ENCODE measurements around the gene OR4D2.
A peak's percentile ranks its signal among the peaks of the same experiment; 100 is the strongest.

The OR4D2 gene

DNA sequence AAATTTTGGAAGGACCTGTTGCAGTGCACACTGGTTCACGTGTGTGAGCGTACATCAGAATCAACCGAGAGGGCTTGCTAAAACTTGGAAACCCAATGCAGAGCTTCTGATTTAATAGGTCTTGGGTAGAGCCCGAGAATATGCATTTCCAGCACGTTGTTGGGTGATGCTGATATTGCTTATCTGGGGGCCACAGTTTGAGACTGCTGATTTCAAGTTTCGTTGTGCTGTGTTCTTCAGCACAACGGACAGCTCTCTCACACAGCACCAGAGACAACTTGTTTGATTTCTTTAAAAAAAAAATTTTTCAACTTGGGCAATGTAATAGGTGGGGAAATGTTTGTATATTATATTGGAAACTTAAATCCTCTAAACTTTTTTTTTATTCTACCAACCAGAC, 9.4 kb downstream of the OR4D2 start:
- DNase-seq, result no peak

GRCh38 chr17:58181796-58182195, 15.0 kb downstream of the OR4D2 start:
- DNase-seq, result no peak

- no peak for DNase-seq
Observed at GRCh38 chr17:58183514-58183913, 16.7 kb downstream of the OR4D2 start.

GRCh38 chr17:58184308-58184985, 17.7 kb downstream of the OR4D2 start:
- DNase-seq, result no peak

DNA sequence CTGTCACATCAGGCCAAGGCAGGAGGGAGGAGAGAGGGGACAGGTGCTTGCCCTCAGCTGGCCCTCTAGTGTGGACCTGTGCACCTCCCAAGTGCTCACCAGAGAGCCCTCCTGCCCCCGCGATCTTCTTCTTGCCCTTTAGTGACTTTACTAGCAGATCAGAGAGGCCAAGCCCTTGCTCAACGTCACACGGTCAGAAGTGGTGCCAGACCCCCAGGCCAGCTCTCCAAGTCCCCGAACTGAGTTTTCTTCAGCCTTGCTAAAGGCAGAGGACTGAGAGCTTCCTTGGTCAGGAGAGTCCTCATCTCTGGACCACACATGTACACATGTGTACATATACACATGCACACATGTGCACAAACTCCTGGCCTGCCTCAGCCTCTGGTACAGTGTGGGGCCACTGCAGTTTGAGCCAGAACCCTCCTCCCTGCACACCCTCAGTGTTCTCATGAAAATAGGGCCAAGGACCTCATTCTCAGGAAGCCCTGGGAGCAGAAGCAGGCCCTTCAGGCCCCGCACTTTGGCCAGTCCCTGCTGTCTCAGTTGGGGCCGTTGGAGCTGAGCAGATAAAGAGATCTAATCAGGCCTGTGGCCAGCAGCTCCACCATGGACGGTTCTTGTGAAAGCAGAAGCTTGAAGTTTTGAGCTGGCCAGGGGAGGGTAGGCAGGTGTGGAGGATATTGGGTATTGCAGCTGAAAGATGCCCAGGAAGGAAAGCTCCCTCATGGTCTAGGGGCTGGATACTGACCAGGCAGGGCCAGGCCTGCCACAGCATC, 18.4 kb downstream of the OR4D2 start:
- DNase-seq, result no peak

GRCh38 chr17:58186591-58186990, 19.8 kb downstream of the OR4D2 start:
- no peak for DNase-seq

GRCh38 chr17:58187063-58187462, 20.3 kb downstream of the OR4D2 start:
- DNase-seq, result no peak

GRCh38 chr17:58187675-58188074, 20.9 kb downstream of the OR4D2 start:
- DNase-seq, result no peak

GRCh38 chr17:58189436-58190146, 22.8 kb downstream of the OR4D2 start:
- no peak for DNase-seq

DNA sequence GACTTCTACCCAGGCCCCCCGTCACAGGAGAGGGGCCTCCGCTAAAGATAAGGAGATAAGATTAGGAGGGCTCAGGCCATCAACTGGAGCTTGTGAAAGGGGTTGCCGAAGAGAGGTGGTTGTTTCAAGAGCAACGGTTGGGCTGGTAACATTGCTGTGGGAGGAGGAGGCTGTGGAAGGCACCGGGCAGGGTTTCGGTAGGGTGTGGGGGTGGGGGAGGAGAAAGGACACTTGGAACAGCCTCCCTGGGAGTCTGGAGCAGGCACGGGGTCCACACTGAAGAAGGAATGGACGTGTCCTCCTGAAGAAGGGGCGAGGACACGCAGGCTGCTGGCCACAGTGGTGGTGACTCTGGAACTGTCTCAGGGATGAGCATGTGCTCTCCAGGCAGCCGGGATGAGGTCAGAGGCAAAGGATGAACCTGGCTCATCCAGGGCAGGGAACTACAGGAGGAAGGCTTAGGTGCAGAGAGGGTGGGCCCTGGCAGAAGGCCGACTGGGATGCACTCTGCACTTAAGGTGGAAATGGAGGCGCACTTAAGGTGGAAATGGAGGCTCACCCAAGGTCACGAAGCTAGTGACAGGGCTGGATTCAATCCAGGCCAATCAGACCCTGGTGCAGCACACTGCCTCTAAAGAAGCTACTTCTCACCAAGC, 24.6 kb downstream of the OR4D2 start:
- no peak for DNase-seq

- DNase-seq, result no peak
Observed at GRCh38 chr17:58192612-58193011, 25.8 kb downstream of the OR4D2 start, which contains the start of gene EPX. Gene EPX (plus strand): TSS chr17:58192726. CDS start chr17:58192847, 121 bp downstream.

DNA sequence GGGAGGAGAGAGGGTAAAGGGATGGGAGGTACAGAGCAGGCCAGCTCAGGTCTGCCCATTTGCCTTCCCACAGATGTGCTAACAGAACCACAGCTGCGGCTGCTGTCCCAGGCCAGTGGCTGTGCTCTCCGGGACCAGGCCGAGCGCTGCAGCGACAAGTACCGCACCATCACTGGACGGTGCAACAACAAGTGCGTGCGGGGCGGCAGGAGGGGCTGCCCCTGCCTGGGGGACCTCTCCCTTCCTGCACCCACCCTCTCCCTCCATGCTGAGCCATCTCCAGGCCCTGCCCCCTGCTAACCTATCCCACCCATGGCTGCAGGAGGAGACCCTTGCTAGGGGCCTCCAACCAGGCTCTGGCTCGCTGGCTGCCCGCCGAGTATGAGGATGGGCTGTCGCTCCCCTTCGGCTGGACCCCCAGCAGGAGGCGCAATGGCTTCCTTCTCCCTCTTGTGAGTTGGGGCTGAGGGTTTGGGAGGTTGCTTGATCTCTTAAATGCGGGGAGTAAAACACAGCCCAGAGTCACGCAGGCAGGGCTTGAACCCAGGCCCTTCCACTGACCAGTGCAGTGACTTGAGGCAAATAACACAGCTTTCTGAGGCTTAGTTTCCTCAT, 27.0 kb downstream of the OR4D2 start:
- no peak for DNase-seq

DNA sequence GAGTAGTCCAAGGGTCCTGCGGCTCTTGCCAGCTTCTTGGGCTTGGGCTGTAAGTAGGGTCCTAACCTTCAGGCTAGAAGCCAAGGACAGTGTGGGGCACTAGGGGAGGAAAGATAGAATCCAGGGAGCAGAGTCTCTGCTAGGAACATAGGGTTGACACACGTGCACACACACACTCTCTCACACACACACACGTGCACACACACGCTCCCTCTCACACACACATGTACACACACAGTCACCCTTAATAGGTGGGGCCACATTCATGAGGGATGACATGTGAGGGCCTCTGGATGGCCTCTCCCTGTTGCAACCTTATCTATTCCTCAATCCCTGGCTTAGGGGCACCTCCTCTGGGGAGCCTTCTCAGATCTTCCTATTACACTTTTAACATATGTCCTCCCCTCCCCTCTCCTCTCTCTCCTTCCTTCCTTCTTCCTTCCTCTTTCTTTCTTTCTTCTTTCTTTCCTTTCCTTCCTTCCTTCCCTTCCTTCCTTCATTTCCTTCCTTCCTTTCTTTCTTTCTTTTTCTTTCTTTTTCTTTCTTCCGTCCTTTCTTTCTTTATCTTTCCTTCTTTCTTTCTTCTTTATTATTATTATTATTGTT, 28.8 kb downstream of the OR4D2 start:
- no peak for DNase-seq

DNA sequence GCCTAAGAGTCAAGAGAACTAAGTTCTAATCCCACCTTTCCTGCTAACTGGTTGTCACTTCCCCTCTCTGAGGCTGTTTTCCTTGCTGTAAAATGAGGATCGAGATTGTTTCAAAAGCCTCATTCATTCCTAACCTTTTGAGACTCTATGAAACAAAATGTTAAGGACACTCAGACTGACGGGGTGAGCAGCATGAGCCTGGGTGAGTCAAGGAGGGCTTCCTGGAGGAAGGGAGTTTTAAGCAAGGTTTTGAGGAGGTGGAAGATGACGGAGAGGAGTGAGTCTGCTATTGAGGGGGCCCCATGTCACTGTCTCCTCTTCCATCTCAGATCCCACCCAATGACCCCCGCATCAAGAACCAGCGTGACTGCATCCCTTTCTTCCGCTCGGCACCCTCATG, 29.8 kb downstream of the OR4D2 start:
- DNase-seq, result no peak

DNA sequence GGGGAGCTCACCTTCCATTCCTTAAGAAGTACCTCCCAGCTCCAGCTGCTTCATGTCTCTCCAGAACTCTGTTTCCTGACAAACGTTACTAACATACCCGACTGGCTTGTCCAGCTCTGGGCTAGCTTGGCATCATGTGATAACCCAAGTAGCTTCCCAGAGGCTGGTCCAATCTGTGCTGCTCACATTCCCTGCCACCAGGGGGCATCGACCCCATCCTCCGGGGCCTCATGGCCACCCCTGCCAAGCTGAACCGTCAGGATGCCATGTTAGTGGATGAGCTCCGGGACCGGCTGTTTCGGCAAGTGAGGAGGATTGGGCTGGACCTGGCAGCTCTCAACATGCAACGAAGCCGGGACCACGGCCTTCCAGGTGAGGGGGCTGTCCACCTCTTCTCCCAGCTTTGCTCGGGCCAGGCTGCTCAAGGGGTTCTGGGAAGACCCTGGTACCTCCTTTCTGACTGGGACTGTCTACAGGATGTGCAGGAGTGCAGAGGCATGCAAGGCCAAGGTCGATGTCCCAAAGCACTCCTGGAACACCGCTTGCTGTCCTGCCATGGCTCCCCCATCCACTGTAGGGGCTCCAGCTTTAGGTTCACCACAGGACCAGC, 33.3 kb downstream of the OR4D2 start:
- DNase-seq, result peak; percentile 42

GRCh38 chr17:58202859-58203258, 36.1 kb downstream of the OR4D2 start:
- DNase-seq, result no peak

GRCh38 chr17:58204796-58205195, 38.0 kb downstream of the OR4D2 start:
- no peak for DNase-seq

- no peak for DNase-seq
Observed at GRCh38 chr17:58205936-58206335, 39.2 kb downstream of the OR4D2 start.

DNA sequence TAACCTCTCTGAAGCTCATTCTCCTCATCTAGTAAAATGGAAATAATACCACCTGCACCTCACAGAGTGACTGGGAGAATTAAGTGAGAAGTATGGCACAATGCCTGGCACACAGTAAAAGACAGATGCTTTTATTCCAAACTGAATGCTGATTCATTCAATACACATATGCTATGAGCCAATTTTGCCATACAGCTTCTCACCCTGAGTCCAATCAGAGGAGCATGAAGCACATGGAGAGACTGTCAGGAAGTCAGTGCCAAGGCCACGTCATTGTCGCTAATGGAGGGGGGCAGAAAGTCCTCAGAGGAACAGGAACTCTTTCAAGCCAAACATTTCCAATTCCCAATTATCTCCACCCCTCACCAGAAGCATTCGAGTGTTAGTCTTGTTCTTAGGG, 40.7 kb downstream of the OR4D2 start:
- no peak for DNase-seq

GRCh38 chr17:58208344-58208743, 41.6 kb downstream of the OR4D2 start:
- no peak for DNase-seq

- DNase-seq, result no peak
Observed at GRCh38 chr17:58210922-58211321, 44.1 kb downstream of the OR4D2 start.

DNA sequence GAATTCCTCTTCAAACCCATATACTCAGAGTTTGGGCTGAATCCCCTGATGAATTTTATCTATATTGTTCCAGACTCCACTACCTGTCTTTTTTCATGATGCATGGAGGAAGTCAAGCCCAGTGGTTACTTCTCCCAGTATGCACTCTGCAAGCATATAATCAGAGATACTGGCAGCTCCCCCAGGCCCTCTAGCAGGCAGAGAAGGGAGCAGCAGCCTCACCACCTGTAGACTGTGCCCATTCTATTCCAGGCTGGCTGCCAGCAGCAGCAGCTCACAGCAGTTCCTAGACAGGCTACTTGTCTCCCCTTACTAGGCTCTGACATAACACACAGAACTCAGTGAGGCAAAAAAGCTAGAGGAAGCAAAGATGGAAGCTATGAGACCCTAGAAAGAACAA, 48.9 kb downstream of the OR4D2 start:
- DNase-seq, result no peak
